OCI-M1 (cell line): ENCODE measurements around the gene EN1.

Experiments
- DNase-seq: peaks from one replicate; lab custom pipeline; 2025; lab: John Stamatoyannopoulos, UW

Gene EN1

DNA sequence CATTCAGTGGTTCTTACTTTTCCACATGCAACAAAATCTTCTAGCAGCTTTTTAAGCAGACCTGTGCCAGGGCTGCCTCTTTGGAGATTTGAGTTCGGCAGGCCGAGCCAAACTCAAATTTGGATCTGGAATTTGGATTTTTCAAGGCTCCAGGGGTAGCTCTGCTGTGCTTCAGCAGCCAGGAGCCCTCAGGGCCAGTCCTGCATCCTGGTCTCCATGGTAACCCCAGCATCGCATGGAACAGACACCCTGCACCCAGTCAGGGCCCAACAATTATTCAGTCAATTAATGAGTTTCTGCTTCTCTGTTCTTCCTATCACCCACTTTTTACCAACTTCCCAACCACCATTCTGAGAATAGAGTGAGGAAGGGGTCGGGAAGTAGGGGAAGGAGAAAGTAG, 30.0 kb downstream of the EN1 start:
- no peak for DNase-seq

DNA sequence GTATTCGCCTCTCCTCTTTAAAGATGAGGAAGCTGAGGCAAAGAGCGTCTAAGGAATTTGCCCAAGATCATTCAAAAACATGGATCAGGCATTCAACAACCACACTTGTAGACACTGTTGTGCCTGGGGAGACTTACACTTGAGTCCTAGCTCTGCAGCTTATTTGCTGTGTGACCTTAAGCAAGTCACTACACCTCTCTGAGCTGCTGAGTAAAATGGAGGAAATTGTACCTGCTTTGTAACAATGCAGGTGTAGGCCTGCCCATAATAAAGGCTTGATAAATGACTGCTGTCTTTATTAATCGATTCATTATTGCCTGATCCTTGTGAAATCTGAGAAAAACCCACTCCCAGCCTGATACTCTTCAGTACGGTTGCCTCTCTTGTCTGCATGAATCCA, 30.8 kb downstream of the EN1 start:
- DNase-seq = no peak

DNA sequence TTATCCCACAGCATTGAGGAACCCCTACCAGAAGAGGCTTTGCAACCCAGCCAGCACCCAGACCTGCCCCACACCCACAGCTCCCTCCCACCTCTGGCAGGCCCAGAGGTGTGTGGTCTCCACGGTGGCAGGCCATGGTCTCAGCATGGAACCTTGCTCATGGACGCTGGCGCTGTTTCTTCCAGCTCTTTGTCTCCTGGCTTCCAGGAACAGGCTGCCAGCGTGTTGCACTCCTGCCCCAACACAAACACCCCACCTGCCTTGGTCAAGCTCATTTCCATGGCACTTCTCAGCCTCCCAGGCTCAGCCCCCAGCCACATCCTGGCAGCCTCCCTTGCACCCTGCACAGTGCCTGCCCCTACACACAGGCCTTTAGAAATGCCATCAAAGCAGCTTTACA, 31.7 kb downstream of the EN1 start:
- no peak for DNase-seq

DNA sequence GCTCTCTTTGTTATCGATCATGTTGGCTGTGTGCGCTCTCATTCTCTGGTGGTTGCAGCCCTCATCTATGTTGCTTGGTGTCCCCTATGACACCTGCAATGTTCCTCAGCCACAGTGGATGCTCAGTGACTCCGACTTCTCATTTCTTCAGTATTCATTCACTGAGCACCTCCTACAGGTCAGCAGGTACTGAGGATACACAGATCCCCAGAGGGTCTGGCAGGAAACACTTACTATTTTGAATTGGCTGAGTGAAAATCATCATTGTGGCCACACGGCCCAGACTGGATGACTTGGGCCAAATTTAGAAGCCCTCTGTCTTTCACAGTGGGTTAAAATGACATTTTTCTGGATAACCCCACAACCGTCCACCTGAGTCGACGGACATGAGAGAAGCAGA, 32.1 kb downstream of the EN1 start:
- DNase-seq = no peak

DNA sequence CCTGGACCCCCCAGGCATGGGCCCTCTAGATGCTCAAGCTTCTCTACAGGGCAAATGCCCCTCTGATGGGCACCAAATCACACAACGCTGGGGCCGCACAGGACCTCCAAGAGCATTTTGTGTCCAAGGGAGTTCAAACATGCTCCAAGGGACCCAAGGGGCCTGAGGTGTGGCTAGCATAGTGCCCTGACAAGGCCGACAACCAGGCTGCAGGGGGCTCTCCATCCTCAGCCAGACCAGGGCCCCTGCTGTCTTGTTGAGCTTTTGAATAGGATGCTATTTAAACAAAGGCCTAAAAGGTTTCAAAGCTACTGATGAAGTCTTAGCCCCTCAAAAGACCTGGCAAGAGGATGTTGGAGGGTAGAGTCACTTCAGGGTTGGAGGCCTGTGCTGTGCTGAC, 33.1 kb downstream of the EN1 start:
- DNase-seq = no peak

DNA sequence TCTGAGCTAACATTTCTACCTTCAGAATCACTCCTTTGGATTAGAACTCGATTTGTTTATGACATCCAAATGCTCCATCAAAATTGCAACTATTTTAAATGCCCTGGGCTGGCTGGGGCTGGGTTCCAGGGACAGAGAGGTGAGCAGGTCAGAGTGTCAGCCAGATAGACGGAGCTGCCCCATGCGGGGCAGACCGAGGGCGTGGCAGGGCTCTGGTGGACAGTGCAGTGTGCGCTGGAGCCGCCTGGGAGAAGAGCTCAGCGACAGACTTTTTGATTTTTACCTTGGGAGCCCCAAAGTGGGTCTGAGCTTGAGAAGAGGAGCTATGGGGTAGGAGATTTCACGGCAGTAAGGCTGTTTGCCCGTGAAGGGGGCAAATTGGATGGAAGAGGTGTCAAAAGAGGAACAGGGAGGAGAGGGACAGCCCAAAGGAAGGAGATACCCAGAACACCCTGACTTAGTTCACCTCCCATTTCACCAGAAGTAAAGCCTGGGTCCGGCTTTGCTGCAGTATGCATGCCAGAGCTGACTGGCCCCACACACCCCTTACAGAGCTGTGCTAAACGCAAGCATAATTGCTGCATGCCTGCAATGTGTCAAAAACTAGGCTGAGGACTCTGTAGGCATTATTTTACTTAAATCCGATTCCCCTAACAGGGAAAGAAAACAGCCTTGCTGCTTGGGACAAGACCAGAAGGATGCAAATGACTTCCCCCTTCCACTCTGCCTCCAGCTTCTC, 33.7 kb downstream of the EN1 start:
- DNase-seq = no peak

DNA sequence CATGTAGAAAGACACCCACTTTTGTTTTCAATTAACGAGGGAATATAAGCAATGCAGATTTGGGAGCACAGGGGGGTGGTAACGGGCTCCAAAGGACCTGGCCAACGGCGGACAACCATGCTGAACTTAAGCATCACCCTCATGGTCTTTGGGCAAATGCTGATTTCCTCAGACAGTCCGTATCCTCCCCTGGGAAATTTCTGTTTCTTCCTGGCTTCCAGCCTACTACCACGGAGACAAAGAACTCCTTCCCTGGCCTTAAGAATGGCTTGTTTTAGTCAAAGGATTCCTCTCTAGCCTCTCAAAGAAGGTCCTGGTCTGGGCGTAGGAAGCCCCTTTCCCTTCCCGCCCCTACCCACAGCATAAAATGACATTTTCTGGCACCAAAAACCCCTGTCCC, 34.3 kb downstream of the EN1 start:
- DNase-seq = no peak

DNA sequence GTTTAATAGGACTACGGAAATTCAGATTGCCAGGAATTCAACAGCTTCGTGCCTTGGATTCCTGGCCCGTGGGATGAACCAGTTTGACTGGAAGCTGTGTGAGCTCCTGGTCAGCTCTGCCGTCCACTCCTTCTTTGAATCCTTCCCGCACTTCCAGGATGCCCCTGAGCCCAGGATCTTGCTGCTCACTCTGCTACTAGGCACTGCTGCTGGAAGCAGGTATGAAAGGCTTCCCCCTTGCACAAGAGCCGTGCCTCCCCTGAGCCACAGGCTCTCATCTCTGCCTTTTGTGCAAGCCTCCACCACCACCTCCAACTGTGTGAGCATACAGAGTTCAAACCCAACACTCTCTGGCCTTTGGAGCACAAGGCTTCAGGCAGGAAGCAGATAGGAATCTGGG, 34.9 kb downstream of the EN1 start:
- no peak for DNase-seq

DNA sequence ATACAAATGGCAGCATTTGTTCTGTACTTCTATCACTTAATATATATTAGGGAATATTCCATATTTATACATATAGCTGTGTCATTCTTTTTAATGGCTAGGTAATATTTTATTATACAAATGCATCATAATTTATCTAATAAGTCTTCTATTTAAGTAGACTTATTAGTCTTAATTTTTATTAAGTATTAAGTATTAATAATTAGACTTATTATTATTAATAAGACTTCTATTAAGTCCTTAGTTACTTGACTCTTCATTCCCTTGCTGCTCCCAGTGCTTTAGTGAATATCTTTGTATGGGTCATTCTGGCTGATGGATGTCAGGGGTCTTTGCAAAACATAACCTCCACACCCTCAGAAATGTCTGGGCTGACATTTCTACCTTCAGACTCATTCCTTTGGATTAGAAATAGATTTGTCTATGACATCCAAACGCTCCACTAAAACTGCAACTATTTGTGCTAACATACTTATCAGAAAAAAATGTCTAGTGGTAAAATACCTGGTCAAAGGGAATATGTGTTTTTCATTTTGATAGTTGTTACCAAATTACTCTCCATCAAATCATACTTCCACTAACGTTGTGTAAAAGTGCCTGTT, 35.8 kb downstream of the EN1 start:
- no peak for DNase-seq

DNA sequence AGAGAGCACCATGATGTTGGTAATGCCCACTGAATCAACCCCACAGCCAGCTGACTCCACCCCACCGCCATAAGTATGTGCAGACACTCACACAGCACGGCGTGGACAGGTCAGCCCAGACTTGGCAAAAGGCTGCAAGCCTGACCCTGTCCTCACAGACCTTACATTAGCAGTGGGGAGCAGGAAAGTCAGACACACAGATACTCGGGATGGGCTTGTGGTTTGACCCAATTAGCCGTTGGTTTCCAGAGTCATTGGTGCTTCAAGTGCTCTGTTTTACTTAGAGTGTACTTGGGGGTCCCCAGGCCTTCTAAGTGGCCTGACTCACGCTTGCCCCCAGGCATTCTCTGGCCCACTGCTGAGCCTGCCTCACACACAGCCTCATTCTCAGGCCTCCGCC, 36.7 kb downstream of the EN1 start:
- no peak for DNase-seq

DNA sequence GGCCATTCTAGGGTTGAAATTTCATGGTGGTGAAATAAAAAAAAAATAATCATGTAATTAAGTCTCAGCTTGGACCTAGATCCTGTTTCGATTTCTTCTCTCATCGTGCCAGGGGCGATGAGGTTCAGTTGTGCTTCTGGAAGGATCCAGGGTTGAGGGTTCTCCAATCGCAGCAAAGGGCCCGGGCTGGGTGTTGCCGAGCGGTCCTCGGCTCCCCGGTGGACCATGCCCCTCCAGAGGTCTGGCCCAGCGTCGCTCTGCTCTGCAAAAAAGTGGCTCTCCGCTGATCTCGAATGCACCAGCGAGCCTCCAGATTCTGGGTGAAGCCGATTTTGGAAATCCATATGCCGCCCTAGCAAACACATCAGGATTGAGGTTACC, 39.0 kb downstream of the EN1 start:
- DNase-seq = no peak

DNA sequence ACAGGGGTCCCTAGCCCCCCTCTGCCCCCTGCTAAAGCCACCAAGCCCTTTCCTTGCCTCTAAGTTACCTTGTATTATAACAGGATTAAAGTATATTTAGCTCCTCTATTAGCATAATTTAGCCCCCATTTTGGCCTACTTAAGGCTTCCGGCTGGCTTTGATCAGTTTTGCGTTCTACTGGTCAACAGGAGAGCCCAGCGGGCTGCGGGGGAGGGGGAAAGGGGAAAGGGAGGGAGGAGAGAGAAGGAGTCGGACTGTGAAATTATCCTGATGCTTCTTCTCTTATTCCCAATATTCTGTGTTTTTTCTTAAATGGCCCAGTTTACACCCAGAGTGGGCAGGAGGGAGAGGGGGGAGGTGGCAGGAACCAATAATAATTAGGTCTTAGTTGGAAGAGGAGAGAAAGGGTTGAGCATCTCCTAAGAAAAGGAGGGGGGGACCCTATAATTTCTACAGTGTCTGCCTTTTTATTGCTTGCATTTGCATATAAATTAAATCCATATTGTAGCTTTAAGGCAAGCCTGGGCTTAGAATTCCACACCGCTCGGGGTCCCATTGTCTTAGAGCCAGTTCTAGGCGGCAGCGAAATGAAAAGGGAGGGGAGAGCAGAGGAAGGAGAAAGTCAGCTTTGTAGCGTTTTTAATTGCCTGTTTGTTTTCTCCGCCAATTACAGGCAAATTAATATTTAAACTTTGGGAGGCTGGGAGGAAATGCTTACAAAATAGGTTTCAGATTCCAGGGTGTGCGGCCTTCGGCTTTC, 39.6 kb downstream of the EN1 start:
- no peak for DNase-seq

DNA sequence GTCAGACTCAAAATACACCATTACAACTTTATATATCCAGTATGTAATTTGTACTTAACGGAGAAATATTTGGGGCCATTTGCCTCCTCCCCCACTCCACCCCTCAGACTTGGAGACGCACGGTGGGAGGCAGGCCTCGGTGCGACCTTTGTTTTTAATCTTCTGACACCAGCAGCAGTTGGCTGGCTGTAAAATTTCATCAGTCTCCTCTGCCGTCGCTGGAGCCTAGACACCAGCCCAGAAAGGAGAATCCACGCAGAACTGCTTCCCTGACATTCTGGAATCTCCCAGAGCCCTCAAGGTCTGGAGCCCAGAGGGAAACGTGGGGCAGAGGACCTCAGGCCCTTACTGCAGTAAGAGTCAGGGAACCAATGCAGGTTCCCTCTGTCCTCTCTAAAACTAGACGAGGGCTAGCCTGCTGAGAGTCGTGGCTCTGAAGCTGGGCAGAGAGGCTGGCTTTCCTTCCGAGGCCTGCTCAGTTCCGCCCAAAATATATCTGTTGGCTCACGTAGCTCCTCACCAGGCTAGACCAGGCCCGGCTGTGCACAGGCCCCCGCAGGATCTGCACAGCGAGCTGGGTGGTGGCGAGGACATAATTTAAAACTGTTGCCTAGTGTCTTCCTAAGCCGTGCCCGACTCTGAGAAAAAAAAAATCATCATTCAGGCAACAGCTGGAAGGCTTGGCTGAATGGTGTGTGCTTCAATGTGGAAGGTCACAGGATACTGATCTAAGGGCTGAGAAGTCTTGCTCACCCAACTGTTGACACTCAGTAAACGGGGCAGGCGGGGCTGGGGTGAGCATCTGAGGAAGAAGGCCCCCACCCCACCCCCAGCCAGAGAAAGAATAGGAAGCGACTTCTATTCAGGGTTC, 40.4 kb downstream of the EN1 start:
- DNase-seq = no peak

DNA sequence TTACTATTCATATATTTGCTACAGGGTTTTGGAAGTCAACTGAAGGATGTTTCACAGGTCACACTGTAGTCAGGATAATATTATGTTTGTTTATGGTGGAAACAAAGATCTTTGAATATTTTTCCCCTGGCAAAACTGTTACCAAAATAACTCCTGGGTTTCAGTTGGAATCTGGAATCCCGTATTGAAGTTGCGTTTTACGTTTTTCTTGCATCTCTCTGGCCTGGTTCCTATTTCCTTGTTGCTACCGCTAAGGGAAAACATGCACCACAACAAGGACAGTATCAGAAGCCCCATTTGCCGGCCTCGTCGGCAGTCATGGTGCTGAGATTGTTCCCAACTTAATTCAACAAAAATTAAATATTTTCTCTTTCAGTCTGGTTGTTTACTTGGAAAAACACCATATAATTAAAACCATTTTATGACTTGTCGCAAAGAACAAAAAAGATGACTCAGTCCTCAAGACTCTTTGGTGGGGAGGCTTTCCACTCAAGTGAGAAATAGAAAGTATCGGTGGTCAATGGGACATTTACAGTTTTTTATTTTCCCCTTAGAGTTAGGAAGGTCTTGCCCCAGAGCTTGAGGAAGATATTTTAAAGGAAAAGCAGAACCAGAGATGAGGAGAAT, 42.3 kb downstream of the EN1 start:
- no peak for DNase-seq

DNA sequence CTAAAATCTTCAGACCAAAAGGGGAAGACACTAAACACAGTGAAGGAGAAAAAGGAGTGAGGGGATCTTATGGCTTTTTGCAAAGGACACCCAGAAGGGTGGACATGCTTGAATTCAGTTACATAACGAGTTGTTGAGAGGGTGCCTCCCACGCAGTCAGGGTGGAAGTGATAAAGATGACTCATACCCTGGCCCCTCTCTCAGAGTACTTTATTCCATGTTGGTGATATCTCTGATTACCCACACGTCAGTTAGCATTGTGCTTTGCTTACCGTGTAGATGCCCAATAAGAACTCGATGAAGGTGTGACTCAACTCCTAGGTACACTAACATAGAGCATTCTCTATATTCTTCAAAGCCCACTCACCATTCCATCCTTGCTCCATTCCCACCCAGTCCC, 44.4 kb downstream of the EN1 start:
- peak; percentile 89 for DNase-seq

DNA sequence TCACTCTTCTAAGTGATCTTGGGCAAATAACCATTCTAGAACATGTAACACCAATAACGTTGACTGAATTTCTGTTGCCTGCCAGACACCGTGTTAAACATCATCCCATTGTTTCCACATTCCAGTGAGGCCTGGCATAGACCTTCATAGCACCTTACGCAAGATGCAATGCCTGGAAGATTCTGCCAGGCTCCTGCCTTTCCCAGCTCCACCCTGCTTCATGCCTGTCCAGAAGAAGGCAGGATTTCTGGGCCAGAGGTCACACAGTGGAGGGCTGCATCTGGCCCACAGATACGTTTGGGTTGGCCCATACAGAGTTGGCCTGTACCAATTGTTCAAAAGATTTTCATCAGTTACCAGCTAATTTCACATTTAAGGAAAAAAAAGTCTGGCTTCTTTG, 46.3 kb downstream of the EN1 start:
- no peak for DNase-seq

DNA sequence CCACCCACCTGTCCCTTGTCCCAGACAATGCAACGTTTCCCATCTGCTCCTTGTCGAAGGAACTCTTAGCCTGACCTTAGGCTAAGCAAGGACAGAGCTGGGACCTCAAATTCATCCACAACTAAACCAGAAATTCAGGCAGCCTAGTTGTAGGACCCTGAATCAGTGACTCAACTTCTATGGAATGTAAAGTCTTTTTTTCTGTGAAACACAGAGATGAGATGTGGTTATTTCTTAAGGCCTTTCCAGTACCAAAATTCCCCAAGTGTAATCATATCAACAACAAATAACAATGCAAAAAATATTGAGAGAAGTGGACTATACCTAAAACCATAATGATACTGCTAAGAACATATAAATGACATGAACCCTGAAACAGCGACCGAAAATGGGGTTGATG, 46.7 kb downstream of the EN1 start:
- DNase-seq = no peak

DNA sequence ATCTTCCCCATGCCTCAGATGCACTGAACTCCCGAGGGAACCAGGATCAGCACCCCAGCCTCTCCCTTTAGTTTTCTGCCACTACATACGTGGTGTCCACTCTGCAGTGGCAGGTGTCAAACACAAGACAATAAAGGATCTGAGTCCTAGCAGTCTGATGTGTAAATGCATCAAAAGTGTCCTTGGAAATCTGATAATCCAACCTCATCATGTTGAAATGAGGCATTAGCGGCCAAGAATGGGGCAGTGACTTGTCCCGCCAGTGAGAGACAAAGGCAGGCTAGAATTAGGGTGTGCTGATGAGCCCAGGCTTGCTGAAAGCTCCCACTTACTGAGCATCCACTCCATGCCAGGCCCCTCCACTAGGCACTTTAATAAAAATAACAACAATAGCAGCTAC, 52.9 kb downstream of the EN1 start:
- no peak for DNase-seq
